ENCODE measurements around the gene PRDM16. TPM values are rescaled to one million over a fixed set of nuclear protein-coding genes. Genes with fewer than 3 reads are reported as not detected.

Gene PRDM16
- total and polyA plus RNA-seq, 8 donors = 9.6 to 18.0 (median 14.7) TPM

- TF ChIP-seq CTCF (IDR thresholded peaks at IDR 0.05) = no peak
- H3K4me1 ChIP-seq = peaks cover 0 to 17% of the 10 kb centered on the region in 2 donors
- intact Hi-C loops (cut with DNase I) = loop anchor here in 1 of 2 donors (10.0 kb wide), 1 partner anchor 61 kb away; no protein-coding TSS in a partner anchor
- no peaks in the 10 kb centered on the region for H3K9me3 ChIP-seq
- no peaks in the 10 kb centered on the region for H3K36me3 ChIP-seq
- H3K27me3 ChIP-seq = peaks cover 0 to 36% of the 10 kb centered on the region in 2 donors
- ATAC-seq (no peak), DNase-seq (no peak)
- no peak overlapping the region for H3K27ac ChIP-seq
- H3K4me3 ChIP-seq = no peak overlapping the region
Measured at GRCh38 chr1:3215198-3216014, 146.4 kb downstream of the PRDM16 start.

GRCh38 chr1:3216015-3216391 lies 147.0 kb downstream of the PRDM16 start:
- intact Hi-C loops (cut with DNase I) = loop anchor here in 1 of 2 donors (10.0 kb wide), 1 partner anchor 61 kb away; no protein-coding TSS in a partner anchor
- no peak for TF ChIP-seq CTCF (IDR thresholded peaks at IDR 0.05)

GRCh38 chr1:3217181-3217641 lies 148.2 kb downstream of the PRDM16 start:
- Histone ChIP-seq H3K36me3 (no peaks in the 10 kb centered on the region), H3K27ac (no peak overlapping the region), H3K27me3 (peaks cover 0 to 40% of the 10 kb centered on the region in 2 donors), H3K4me1 (peaks cover 0 to 19% of the 10 kb centered on the region in 2 donors), H3K4me3 (no peak overlapping the region), H3K9me3 (no peaks in the 10 kb centered on the region)
- ATAC-seq (peak; percentile 24), DNase-seq (no peak)
- intact Hi-C loops (cut with DNase I) = loop anchor here in 1 of 2 donors (10.0 kb wide), 1 partner anchor 62 kb away; no protein-coding TSS in a partner anchor
- TF ChIP-seq CTCF (IDR thresholded peaks at IDR 0.05) = no peak

More at GRCh38 chr1:3216015-3216391, 147.0 kb downstream of the PRDM16 start:
- H3K36me3 ChIP-seq = no peaks in the 10 kb centered on the region
- DNase-seq (no peak), ATAC-seq (no peak)
- peaks cover 0 to 36% of the 10 kb centered on the region in 2 donors for H3K27me3 ChIP-seq
- peaks cover 0 to 17% of the 10 kb centered on the region in 2 donors for H3K4me1 ChIP-seq
- no peak overlapping the region for H3K27ac ChIP-seq
- H3K9me3 ChIP-seq = no peaks in the 10 kb centered on the region
- H3K4me3 ChIP-seq = no peak overlapping the region

GRCh38 chr1:3217979-3218679 lies 149.1 kb downstream of the PRDM16 start:
- ATAC-seq = no peak
- peaks cover 0 to 21% of the 10 kb centered on the region in 2 donors for H3K4me1 ChIP-seq

More at GRCh38 chr1:3217979-3218679, 149.1 kb downstream of the PRDM16 start:
- intact Hi-C loops (cut with DNase I) = loop anchor here in 1 of 2 donors (10.0 kb wide), 1 partner anchor 63 kb away; no protein-coding TSS in a partner anchor
- H3K9me3 ChIP-seq = no peaks in the 10 kb centered on the region
- DNase-seq = no peak
- no peaks in the 10 kb centered on the region for H3K36me3 ChIP-seq
- H3K27ac ChIP-seq = no peak overlapping the region
- no peak for TF ChIP-seq CTCF (IDR thresholded peaks at IDR 0.05)
- peaks cover 0 to 48% of the 10 kb centered on the region in 2 donors for H3K27me3 ChIP-seq
- no peak overlapping the region for H3K4me3 ChIP-seq

Data from left lung (tissue), 10 donors.